ENCODE measurements around the gene SPIRE1.
A peak's percentile ranks its signal among the peaks of the same experiment; 100 is the strongest.

Gene SPIRE1

DNA sequence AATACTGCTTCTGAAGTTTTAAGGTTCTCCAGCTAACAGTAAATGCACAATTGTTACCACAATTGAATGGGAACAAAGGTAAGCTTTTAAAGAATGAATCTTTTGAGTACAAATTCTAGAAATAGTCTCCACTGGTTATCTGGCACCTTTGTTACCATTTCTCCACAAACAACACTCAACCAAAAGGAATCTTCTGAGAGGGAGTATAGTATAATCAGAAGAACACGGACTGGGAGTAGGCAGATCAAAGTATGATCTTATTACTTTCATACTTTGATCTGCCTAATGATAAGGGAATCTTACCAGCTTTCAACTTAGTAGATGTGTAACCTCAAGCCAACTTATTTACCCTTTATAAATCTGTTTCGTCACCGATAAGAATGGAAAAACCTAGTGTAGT, 43.3 kb upstream of the SPIRE1 start:
- H3K4me3 ChIP-seq (IDR thresholded peaks at IDR 0.05; ENCODE audit: insufficient read depth, low read depth, low read length), result no peak overlapping the region
- TF ChIP-seq, protein P1, sequence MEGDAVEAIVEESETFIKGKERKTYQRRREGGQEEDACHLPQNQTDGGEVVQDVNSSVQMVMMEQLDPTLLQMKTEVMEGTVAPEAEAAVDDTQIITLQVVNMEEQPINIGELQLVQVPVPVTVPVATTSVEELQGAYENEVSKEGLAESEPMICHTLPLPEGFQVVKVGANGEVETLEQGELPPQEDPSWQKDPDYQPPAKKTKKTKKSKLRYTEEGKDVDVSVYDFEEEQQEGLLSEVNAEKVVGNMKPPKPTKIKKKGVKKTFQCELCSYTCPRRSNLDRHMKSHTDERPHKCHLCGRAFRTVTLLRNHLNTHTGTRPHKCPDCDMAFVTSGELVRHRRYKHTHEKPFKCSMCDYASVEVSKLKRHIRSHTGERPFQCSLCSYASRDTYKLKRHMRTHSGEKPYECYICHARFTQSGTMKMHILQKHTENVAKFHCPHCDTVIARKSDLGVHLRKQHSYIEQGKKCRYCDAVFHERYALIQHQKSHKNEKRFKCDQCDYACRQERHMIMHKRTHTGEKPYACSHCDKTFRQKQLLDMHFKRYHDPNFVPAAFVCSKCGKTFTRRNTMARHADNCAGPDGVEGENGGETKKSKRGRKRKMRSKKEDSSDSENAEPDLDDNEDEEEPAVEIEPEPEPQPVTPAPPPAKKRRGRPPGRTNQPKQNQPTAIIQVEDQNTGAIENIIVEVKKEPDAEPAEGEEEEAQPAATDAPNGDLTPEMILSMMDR (conservative IDR thresholded peaks at IDR 0.05; ENCODE audit: low read depth, low read length), result no peak
- no peaks in the 10 kb centered on the region for H3K27me3 ChIP-seq (ENCODE audit: insufficient read depth, low read depth)
- H3K4me1 ChIP-seq (ENCODE audit: low read depth, poor library complexity, severe bottlenecking), result peaks cover 31% of the 10 kb centered on the region
- no peaks in the 10 kb centered on the region; the same call in 1 of the 2 replicates for H3K36me3 ChIP-seq (ENCODE audit: insufficient read depth)
- no peaks in the 10 kb centered on the region for H4K20me1 ChIP-seq (ENCODE audit: insufficient read depth)
- H3K4me2 ChIP-seq, result peak overlapping the region; percentile 88
- peak overlapping the region; percentile 97; the same call in 1 of the 2 replicates for H3K27ac ChIP-seq
- peaks cover 64% of the 10 kb centered on the region for H3K79me2 ChIP-seq (ENCODE audit: insufficient read depth, low read depth)
- H3K9ac ChIP-seq, result no peak overlapping the region; the same call in 1 of the 2 replicates
- H2AFZ ChIP-seq (ENCODE audit: low read depth), result no peak overlapping the region

DNA sequence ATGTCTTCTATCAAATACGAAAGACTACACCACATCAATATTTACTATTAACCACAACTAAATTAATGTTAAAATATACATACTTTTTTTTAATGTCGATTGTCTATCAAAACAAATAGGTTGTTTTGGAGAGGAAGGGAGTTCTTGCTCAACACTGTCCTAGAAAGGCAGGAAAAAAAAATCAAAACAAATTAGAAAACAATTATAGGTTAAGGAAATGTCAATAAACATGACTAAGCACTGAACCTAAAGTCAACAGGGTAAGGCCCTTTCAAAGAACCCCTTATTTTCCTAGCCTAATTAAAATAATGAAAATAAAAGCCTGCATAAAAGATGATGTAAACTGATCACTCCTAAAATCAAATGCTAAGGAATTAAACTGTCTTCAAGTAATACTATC, 41.8 kb upstream of the SPIRE1 start:
- TF ChIP-seq, protein P1 (conservative IDR thresholded peaks at IDR 0.05; ENCODE audit: low read depth, low read length), result no peak
- Histone ChIP-seq H3K4me1 (ENCODE audit: low read depth, poor library complexity, severe bottlenecking) (peaks cover 27% of the 10 kb centered on the region), H3K27ac (no peak overlapping the region), H3K4me2 (no peak overlapping the region), H3K9ac (no peak overlapping the region), H3K27me3 (ENCODE audit: insufficient read depth, low read depth) (no peaks in the 10 kb centered on the region), H4K20me1 (ENCODE audit: insufficient read depth) (no peaks in the 10 kb centered on the region), H2AFZ (ENCODE audit: low read depth) (no peak overlapping the region), H3K79me2 (ENCODE audit: insufficient read depth, low read depth) (peaks cover 50% of the 10 kb centered on the region), H3K4me3 (IDR thresholded peaks at IDR 0.05; ENCODE audit: insufficient read depth, low read depth, low read length) (no peak overlapping the region), H3K36me3 (ENCODE audit: insufficient read depth) (no peaks in the 10 kb centered on the region; the same call in 1 of the 2 replicates)

DNA sequence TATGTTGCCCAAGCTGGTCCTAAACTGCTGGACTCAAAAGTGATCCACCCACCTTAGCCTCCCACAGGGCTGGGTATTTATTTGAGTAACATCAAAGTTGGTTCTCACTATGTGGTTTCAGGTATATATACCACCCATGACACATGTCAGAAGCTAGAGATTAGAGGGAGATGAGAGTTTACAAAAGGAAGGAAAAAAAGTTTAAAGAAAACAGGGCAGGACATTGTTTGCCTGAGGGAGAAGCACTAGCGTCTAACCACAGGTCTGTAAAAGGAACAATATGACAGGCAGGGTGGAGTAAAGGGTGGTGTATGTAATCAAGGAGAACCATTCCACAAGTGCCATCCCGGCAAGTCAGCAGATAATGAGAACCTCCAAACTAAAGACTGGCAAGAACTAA, 36.1 kb upstream of the SPIRE1 start:
- no peak overlapping the region for H2AFZ ChIP-seq (ENCODE audit: low read depth)
- no peak overlapping the region for H3K27ac ChIP-seq
- H3K4me3 ChIP-seq (IDR thresholded peaks at IDR 0.05; ENCODE audit: insufficient read depth, low read depth, low read length), result no peak overlapping the region
- TF ChIP-seq, protein P1 (conservative IDR thresholded peaks at IDR 0.05; ENCODE audit: low read depth, low read length), result no peak
- H3K4me1 ChIP-seq (ENCODE audit: low read depth, poor library complexity, severe bottlenecking), result peaks cover 8% of the 10 kb centered on the region
- no peaks in the 10 kb centered on the region for H3K27me3 ChIP-seq (ENCODE audit: insufficient read depth, low read depth)
- no peaks in the 10 kb centered on the region; the same call in 1 of the 2 replicates for H3K79me2 ChIP-seq (ENCODE audit: insufficient read depth, low read depth)
- no peaks in the 10 kb centered on the region for H4K20me1 ChIP-seq (ENCODE audit: insufficient read depth)
- no peak overlapping the region for H3K4me2 ChIP-seq
- H3K9ac ChIP-seq, result no peak overlapping the region
- H3K36me3 ChIP-seq (ENCODE audit: insufficient read depth), result no peaks in the 10 kb centered on the region; the same call in 1 of the 2 replicates

DNA sequence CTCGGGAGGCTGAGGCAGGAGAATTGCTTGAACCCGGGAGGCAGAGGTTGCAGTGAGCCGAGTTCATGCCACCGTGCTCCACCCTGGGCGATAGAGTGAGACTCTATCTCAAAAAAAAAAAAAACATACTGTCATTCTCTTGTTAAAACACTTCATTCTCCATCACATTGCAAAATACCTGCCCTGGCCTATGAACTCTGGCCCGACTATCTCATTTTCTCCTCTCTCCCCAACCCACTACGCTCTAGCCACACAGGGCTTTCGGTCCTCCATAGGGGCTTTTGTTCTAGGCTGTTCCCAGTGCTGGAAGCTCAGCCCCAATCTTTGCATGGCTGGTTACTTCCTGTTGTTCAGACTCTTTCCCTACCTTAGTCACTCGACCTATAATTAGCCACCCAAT, 34.3 kb upstream of the SPIRE1 start:
- H3K4me1 ChIP-seq (ENCODE audit: low read depth, poor library complexity, severe bottlenecking), result peaks cover 8% of the 10 kb centered on the region
- no peaks in the 10 kb centered on the region for H3K36me3 ChIP-seq (ENCODE audit: insufficient read depth)
- no peak overlapping the region for H3K9ac ChIP-seq
- no peak overlapping the region for H3K4me3 ChIP-seq (IDR thresholded peaks at IDR 0.05; ENCODE audit: insufficient read depth, low read depth, low read length)
- no peak overlapping the region for H3K27ac ChIP-seq
- H4K20me1 ChIP-seq (ENCODE audit: insufficient read depth), result no peaks in the 10 kb centered on the region
- H3K4me2 ChIP-seq, result no peak overlapping the region
- H3K79me2 ChIP-seq (ENCODE audit: insufficient read depth, low read depth), result no peaks in the 10 kb centered on the region
- no peaks in the 10 kb centered on the region for H3K27me3 ChIP-seq (ENCODE audit: insufficient read depth, low read depth)
- H2AFZ ChIP-seq (ENCODE audit: low read depth), result no peak overlapping the region
- TF ChIP-seq, protein P1 (conservative IDR thresholded peaks at IDR 0.05; ENCODE audit: low read depth, low read length), result no peak

Measured in KMS-11 (cell line).